ENCODE measurements around the gene SAMD8. TPM values are rescaled to one million over a fixed set of nuclear protein-coding genes. Genes with fewer than 3 reads are reported as not detected.
A peak's percentile ranks its signal among the peaks of the same experiment; 100 is the strongest.

Gene SAMD8
- polyA plus RNA-seq, 3 donors, result 13.0 to 18.8 (median 13.7) TPM

DNA sequence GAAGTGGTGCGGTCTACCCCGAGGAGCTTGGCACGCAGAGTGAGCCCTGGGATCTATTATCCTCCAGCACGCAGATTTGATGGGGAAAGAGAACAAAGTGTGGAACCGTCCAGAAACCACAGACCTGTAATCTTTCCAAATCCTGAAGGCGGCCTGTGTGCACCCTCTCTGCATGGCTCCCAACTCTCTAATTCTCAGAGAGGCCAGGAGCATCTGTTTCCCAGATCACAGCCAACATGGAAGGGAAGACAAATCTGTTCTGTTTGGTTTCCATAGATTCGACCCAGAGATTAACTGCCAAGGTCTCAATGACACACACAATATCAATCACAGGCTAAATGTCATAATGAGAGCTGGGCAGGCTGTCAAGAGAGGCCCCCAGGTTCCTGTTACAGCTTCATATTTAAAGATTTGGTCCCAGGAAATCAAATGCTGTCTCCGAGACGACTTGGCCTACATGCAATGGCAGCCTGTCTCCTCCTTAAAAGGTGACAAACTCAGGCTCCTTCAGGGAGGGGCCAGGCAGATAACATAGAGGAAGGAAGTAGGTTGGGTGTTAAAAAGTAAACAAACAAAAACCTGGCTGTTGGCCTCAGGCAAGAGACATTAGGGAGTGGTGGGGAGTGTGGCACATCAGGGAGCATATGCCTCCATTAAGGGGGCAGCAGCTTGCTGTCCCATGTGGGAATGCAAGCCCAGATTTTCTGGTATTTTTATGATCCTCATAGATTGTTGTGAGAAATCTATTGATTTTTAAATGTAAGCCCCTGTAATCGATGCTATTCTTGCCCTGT, 48.8 kb upstream of the SAMD8 start:
- Histone ChIP-seq H2AFZ (ENCODE audit: insufficient read depth, low read depth, low read length, poor library complexity, severe bottlenecking) (no peak overlapping the region), H3K27me3 (ENCODE audit: control insufficient read depth in 2 of 2, insufficient read depth in 2 of 2, low read length in 2 of 2) (no peaks in the 10 kb centered on the region), H3K27ac (ENCODE audit: low read depth in 1 of 2, low read length in 2 of 2) (no peak overlapping the region), H3K4me1 (ENCODE audit: control insufficient read depth in 1 of 2, insufficient read depth in 2 of 2, low read length in 2 of 2) (no peaks in the 10 kb centered on the region), H3K9ac (ENCODE audit: insufficient read depth, low read length, poor library complexity, severe bottlenecking) (no peak overlapping the region), H3K36me3 (replicated peaks in 1 of 2; ENCODE audit: control insufficient read depth in 1 of 2, insufficient read depth in 2 of 2, low read length in 2 of 2) (no peaks in the 10 kb centered on the region), H3K4me3 (replicated peaks in 1 of 3; ENCODE audit: low read depth in 2 of 3, low read length in 3 of 3) (no peak overlapping the region), H3K9me3 (replicated peaks in 1 of 2; ENCODE audit: control insufficient read depth in 1 of 2, insufficient read depth in 1 of 2, low read length in 2 of 2) (no peaks in the 10 kb centered on the region), H3K79me2 (ENCODE audit: insufficient read depth, low read length) (no peaks in the 10 kb centered on the region), H3K4me2 (replicated peaks; ENCODE audit: extremely low read depth, low read length, poor library complexity, severe bottlenecking) (no peak overlapping the region), H4K20me1 (ENCODE audit: insufficient read depth, low read length) (no peaks in the 10 kb centered on the region)
- TF ChIP-seq, protein P1, sequence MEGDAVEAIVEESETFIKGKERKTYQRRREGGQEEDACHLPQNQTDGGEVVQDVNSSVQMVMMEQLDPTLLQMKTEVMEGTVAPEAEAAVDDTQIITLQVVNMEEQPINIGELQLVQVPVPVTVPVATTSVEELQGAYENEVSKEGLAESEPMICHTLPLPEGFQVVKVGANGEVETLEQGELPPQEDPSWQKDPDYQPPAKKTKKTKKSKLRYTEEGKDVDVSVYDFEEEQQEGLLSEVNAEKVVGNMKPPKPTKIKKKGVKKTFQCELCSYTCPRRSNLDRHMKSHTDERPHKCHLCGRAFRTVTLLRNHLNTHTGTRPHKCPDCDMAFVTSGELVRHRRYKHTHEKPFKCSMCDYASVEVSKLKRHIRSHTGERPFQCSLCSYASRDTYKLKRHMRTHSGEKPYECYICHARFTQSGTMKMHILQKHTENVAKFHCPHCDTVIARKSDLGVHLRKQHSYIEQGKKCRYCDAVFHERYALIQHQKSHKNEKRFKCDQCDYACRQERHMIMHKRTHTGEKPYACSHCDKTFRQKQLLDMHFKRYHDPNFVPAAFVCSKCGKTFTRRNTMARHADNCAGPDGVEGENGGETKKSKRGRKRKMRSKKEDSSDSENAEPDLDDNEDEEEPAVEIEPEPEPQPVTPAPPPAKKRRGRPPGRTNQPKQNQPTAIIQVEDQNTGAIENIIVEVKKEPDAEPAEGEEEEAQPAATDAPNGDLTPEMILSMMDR (IDR thresholded peaks at IDR 0.05), result no peak
- WGBS (ENCODE audit: insufficient coverage), result 33% methylated on average over 6 of the region's 10 CpGs
- Mint-ChIP-seq H3K27me3 (ENCODE audit: low read depth in 3 of 3) (peaks cover 0 to 10% (median 3%) of the 10 kb centered on the region in 3 donors), H3K4me1 (peaks cover 3% of the 10 kb centered on the region), H3K4me3 (no peak overlapping the region), H3K27ac (peak overlapping the region in 1 of 7 donors; percentile 54), H3K9me3 (no peaks in the 10 kb centered on the region), H3K36me3 (no peaks in the 10 kb centered on the region)
- DNase-seq, result peak in 1 of 3 donors; percentile 77
- intact Hi-C loops (cut with micrococcal nuclease), result no loop called here

DNA sequence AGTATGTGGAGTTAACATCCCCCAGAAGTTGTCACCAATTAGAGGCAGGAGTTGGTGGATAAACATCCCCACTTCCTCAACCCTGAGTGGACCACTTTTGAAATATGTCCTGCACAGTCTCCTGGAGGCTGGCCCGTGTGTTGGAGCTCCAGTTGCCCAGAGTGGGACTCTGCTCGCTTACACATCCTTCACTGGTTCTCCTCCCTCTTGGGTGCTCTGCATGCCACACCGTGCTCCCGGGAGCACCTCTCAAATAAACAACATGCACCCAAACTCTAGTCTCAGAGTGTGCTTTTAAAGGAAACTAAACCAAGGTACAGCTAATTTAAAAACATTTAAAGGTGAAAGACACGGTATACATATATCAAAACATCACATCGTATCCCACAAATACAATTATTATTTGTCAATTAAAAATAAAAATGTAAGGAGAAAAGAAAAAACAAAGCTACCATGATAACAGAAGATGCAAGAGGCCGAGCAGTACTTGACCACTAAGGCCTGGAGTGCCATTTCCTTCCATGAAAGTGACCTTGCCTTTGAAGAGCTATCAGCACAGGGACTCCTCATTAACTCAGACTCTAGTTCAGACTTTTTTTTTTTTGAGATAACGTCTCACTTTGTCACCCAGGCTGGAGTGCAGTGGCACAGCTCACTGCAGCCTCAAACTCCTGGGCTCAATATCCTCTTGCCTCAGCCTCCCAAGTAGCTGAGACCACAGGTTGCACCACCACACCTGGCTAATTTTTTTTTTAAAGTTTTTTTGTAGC, 47.8 kb upstream of the SAMD8 start:
- Mint-ChIP-seq H3K27me3 (ENCODE audit: low read depth in 3 of 3) (peaks cover 0 to 10% (median 3%) of the 10 kb centered on the region in 3 donors), H3K36me3 (no peaks in the 10 kb centered on the region), H3K4me3 (no peak overlapping the region), H3K9me3 (no peaks in the 10 kb centered on the region), H3K27ac (no peak overlapping the region), H3K4me1 (peaks cover 3% of the 10 kb centered on the region)
- TF ChIP-seq, protein P1 (IDR thresholded peaks at IDR 0.05), result no peak
- Histone ChIP-seq H3K36me3 (replicated peaks in 1 of 2; ENCODE audit: control insufficient read depth in 1 of 2, insufficient read depth in 2 of 2, low read length in 2 of 2) (no peaks in the 10 kb centered on the region), H4K20me1 (ENCODE audit: insufficient read depth, low read length) (no peaks in the 10 kb centered on the region), H3K27ac (ENCODE audit: low read depth in 1 of 2, low read length in 2 of 2) (no peak overlapping the region), H2AFZ (ENCODE audit: insufficient read depth, low read depth, low read length, poor library complexity, severe bottlenecking) (peak overlapping the region; percentile 24), H3K4me1 (ENCODE audit: control insufficient read depth in 1 of 2, insufficient read depth in 2 of 2, low read length in 2 of 2) (no peaks in the 10 kb centered on the region), H3K9me3 (replicated peaks in 1 of 2; ENCODE audit: control insufficient read depth in 1 of 2, insufficient read depth in 1 of 2, low read length in 2 of 2) (no peaks in the 10 kb centered on the region), H3K9ac (ENCODE audit: insufficient read depth, low read length, poor library complexity, severe bottlenecking) (no peak overlapping the region), H3K27me3 (ENCODE audit: control insufficient read depth in 2 of 2, insufficient read depth in 2 of 2, low read length in 2 of 2) (no peaks in the 10 kb centered on the region), H3K4me2 (replicated peaks; ENCODE audit: extremely low read depth, low read length, poor library complexity, severe bottlenecking) (no peak overlapping the region), H3K79me2 (ENCODE audit: insufficient read depth, low read length) (no peaks in the 10 kb centered on the region), H3K4me3 (replicated peaks in 1 of 3; ENCODE audit: low read depth in 2 of 3, low read length in 3 of 3) (no peak overlapping the region)
- DNase-seq, result no peak
- 100% methylated on average over 6 of the region's 8 CpGs for whole genome bisulfite sequencing (ENCODE audit: insufficient coverage)
- intact Hi-C loops (cut with micrococcal nuclease), result no loop called here

Data from CD14-positive monocyte (primary cell).